ENCODE data around the gene TRIM14. TPM values are rescaled to one million over a fixed set of nuclear protein-coding genes. Genes with fewer than 3 reads are reported as not detected.
A peak's percentile ranks its signal among the peaks of the same experiment; 100 is the strongest.
"Not testable (repeated sequence)": the region's sequence is repeated elsewhere in the genome, so short reads cannot be mapped to it uniquely, and the experiment has no call there.

Gene TRIM14
- total RNA-seq, 1 donor from 2014 or later, result 41.5 TPM

DNA sequence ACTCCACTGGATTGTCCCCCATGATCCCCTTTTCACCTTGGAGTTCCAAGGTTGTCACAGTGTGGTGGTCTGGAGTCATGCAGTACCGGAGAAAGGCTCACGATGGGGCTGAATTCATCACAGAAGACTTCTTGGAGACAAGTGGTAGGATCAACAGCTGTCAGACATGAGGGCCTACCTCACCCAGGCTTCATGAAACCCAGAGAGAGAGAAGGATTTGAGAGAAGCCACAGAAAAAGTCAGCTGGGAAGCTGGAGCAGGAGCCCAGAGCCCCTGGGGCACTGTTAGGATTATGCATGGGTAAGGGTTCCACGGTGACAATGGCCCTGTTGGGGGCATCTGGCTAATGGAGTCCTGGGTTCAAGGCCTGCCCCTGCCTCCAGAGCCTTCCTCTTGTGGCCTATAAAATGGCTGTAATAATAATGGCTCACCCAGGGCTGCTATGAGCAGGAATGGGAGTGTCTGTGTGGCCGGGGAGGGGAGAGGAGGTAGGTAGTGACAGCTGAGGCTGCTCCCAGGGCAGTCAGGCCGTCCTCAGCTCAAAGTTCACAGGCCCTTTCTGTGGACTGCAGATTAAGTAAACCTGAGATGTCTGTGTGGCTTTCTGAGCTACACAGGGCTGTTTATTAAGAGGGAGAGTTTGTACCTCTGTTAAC lies 910 bp downstream of the TRIM14 start:
- peak; percentile 33 for DNase-seq (ENCODE audit: low spot score)
- Mint-ChIP-seq H3K27ac (peak overlapping the region; percentile 92), H3K4me3 (ENCODE audit: low read depth) (peak overlapping the region; percentile 82), H3K27me3 (ENCODE audit: low read depth) (no peaks in the 10 kb centered on the region), H3K9me3 (no peaks in the 10 kb centered on the region), H3K36me3 (ENCODE audit: low read depth) (peaks cover 24% of the 10 kb centered on the region), H3K4me1 (ENCODE audit: low read depth) (peaks cover 37% of the 10 kb centered on the region)
- intact Hi-C loops (cut with micrococcal nuclease), result loop anchor here (2.0 kb wide), 3 partner anchors 15 to 145 kb away; no protein-coding TSS in a partner anchor

DNA sequence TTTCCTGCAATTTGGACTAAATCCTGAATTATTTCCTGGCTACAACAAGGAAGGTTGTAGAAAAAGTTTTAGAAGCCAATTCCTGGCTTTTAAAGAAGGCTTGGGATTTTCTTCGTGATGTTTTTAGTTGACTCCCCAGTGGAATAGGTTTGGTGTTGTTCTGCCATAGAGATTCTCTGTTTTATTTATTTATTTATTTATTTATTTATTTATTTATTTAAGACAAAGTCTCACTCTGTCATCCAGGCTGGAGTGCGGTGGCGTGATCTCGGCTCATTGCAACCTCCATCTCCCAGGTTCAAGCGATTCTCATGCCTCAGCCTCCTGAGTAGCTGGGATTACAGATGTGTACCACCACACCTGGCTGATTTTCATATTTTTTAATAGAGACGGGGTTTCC lies 1.9 kb downstream of the TRIM14 start:
- H3K4me3 Mint-ChIP-seq (ENCODE audit: low read depth); H3K27me3 Mint-ChIP-seq (ENCODE audit: low read depth); H3K27ac Mint-ChIP-seq; DNase-seq (ENCODE audit: low spot score); H3K9me3 Mint-ChIP-seq; intact Hi-C loops (cut with micrococcal nuclease): not testable (repeated sequence)
- peaks cover 27% of the 10 kb centered on the region for H3K36me3 Mint-ChIP-seq (ENCODE audit: low read depth)
- H3K4me1 Mint-ChIP-seq (ENCODE audit: low read depth), result peaks cover 39% of the 10 kb centered on the region

DNA sequence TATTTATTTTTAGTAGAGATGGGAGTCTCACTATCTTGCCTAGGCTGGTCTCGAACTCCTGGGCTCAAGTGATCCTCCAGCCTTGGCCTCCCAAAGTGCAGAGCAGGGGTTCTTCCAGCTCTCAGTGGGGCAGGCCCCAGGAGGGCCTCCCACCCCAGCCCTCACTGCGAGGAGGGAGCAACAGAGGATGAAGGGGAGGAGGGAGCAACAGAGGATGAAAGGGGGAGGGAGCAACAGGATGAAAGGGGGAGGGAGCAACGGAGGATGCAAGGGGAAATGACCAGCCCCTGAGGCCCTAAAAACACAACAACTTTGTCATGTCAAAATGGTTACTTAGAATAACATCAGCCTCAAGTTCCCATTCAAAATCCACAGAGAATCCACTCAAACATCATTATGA lies 10.0 kb downstream of the TRIM14 start:
- H3K4me1 Mint-ChIP-seq (ENCODE audit: low read depth), result peaks cover 60% of the 10 kb centered on the region
- no peak for DNase-seq (ENCODE audit: low spot score)
- no peaks in the 10 kb centered on the region for H3K27me3 Mint-ChIP-seq (ENCODE audit: low read depth)
- H3K4me3 Mint-ChIP-seq (ENCODE audit: low read depth), result no peak overlapping the region
- H3K9me3 Mint-ChIP-seq, result peaks cover 6% of the 10 kb centered on the region
- H3K27ac Mint-ChIP-seq, result peak overlapping the region; percentile 93
- peaks cover 70% of the 10 kb centered on the region for H3K36me3 Mint-ChIP-seq (ENCODE audit: low read depth)
- intact Hi-C loops (cut with micrococcal nuclease), result loop anchor here (10.0 kb wide), 1 partner anchor 184 kb away; the partner anchor contains the start of gene TRMO

DNA sequence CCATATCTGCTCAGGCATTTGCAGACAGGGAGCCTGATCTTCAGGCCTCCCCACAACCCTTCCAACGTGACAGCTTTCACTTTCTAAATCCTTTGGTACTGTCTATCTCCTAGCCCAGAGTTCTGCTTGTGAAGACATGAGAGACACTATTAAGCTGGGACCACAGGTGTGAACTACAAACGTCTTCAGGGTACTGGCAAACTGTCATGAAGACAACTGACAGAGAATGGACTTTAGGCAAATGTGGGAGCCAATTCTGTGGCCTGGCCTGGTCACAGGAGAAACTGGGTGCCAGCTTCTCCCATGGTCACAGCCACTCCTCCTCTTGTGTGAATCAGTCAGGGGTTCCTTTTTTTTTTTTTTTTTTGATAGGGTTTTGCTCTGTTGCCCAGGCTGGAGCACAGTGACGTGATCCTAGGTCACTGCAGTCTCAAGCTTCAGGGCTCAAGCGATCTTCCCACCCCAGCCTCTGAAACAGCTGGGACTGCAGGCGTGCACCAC lies 10.4 kb downstream of the TRIM14 start:
- peak; percentile 48 for DNase-seq (ENCODE audit: low spot score)
- Mint-ChIP-seq H3K27ac (peak overlapping the region; percentile 93), H3K9me3 (peaks cover 6% of the 10 kb centered on the region), H3K4me3 (ENCODE audit: low read depth) (peak overlapping the region; percentile 27), H3K36me3 (ENCODE audit: low read depth) (peaks cover 74% of the 10 kb centered on the region), H3K4me1 (ENCODE audit: low read depth) (peaks cover 63% of the 10 kb centered on the region), H3K27me3 (ENCODE audit: low read depth) (no peaks in the 10 kb centered on the region)
- intact Hi-C loops (cut with micrococcal nuclease), result loop anchor here (10.0 kb wide), 1 partner anchor 184 kb away; the partner anchor contains the start of gene TRMO

DNA sequence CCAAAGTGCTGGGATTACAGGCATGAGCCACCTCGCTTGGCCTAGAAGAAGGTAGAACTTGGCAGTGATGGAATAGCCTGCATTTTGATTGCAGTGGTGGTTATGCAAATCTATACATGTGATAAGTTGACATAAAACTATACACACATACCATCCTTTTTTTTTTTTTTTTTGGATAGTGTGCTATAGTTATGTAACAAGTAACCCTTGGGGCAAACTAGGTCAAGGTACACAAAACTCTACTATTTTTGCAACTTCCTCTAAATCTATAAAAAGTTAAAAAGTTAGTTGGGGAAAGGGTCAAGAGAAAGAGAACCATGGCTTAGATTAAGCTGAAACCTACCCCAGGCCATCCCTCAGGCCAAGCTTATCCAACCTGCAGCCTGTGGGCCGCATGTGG lies 11.1 kb downstream of the TRIM14 start:
- no peak for DNase-seq (ENCODE audit: low spot score)
- Mint-ChIP-seq H3K27ac (peak overlapping the region; percentile 93), H3K4me1 (ENCODE audit: low read depth) (peaks cover 66% of the 10 kb centered on the region), H3K9me3 (peaks cover 6% of the 10 kb centered on the region), H3K4me3 (ENCODE audit: low read depth) (no peak overlapping the region), H3K27me3 (ENCODE audit: low read depth) (no peaks in the 10 kb centered on the region), H3K36me3 (ENCODE audit: low read depth) (peaks cover 74% of the 10 kb centered on the region)
- intact Hi-C loops (cut with micrococcal nuclease), result loop anchor here (10.0 kb wide), 1 partner anchor 183 kb away; the partner anchor contains the start of gene TRMO

DNA sequence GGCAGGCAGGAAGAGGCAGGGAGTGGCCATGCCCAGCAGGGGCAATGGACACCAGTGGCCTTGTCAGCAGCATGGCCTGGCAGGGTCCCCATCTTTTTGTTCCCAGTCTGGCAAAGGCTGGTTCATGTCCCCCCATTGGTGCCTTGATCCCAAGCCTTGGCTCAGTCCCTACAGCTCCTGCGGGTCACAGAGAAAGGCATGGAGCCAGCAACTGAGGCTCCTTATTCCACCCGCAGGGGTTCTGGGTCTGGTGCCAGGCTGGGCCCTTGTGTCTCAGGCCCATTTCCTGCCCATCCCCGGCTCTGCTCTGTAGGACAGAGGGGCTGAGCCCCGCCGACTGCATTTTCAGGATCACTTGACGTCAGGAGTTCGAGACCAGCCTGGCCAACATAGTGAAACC lies 14.0 kb downstream of the TRIM14 start:
- Mint-ChIP-seq H3K27ac (peak overlapping the region; percentile 89), H3K4me1 (ENCODE audit: low read depth) (peaks cover 74% of the 10 kb centered on the region), H3K36me3 (ENCODE audit: low read depth) (peaks cover 70% of the 10 kb centered on the region), H3K27me3 (ENCODE audit: low read depth) (no peaks in the 10 kb centered on the region), H3K9me3 (peaks cover 6% of the 10 kb centered on the region), H3K4me3 (ENCODE audit: low read depth) (no peak overlapping the region)
- intact Hi-C loops (cut with micrococcal nuclease), result loop anchor here (10.0 kb wide), 1 partner anchor 180 kb away; the partner anchor contains the start of gene TRMO
- no peak for DNase-seq (ENCODE audit: low spot score)

DNA sequence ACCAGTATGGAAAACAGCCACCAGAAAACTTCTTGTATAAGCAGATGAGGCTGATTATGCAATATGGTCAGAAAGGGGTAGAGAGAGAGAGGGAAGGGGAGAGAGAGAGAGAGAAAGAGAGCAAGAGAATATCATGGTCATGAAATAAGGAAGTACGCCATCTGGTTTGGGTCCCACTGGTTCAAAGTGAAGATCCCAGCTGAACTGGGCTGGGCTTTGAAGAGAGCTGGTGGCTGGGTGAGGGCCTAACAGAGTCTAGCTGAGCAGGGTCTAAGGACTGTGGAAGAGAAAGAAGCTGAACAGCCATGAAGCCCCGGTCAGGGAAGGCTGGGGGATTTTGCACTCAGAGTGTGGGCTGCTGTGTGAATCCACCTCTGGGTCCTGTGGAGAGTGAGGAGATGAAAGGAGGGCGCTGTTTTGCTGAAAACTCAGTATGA lies 14.6 kb downstream of the TRIM14 start:
- H3K36me3 Mint-ChIP-seq (ENCODE audit: low read depth), result peaks cover 69% of the 10 kb centered on the region
- H3K4me3 Mint-ChIP-seq (ENCODE audit: low read depth), result peak overlapping the region; percentile 50
- H3K27me3 Mint-ChIP-seq (ENCODE audit: low read depth), result no peaks in the 10 kb centered on the region
- H3K9me3 Mint-ChIP-seq, result peaks cover 6% of the 10 kb centered on the region
- DNase-seq (ENCODE audit: low spot score), result no peak
- peaks cover 75% of the 10 kb centered on the region for H3K4me1 Mint-ChIP-seq (ENCODE audit: low read depth)
- intact Hi-C loops (cut with micrococcal nuclease), result loop anchor here (5.0 to 10.0 kb wide), 4 partner anchors 47 to 180 kb away; partner anchors contain the start of genes ANP32B, NANS, TBC1D2 and TRMO
- peak overlapping the region; percentile 89 for H3K27ac Mint-ChIP-seq

DNA sequence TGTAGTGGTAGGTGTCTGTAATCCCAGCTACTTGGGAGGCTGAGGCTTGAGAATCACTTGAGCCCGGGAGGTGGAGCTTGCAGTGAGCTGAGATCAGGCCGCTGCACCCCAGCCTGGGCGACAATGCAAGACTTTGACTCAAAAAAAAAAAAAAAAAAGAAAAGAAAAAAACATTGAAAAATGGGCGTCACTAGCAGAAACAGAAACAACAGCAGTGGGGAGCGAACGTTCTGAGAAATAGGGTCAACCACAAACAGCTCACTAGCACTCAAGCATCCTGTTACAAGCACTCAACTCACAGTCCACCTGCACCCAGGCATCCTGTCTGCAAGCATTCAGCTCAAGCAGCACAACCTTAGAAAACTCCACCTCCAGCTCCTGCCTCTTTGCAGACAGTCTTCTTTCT lies 17.2 kb downstream of the TRIM14 start:
- Mint-ChIP-seq H3K27ac (peak overlapping the region; percentile 97), H3K36me3 (ENCODE audit: low read depth) (peaks cover 62% of the 10 kb centered on the region), H3K4me1 (ENCODE audit: low read depth) (peaks cover 67% of the 10 kb centered on the region), H3K9me3 (peaks cover 6% of the 10 kb centered on the region), H3K27me3 (ENCODE audit: low read depth) (no peaks in the 10 kb centered on the region), H3K4me3 (ENCODE audit: low read depth) (peak overlapping the region; percentile 74)
- DNase-seq (ENCODE audit: low spot score), result peak; percentile 84
- intact Hi-C loops (cut with micrococcal nuclease), result loop anchor here (2.0 to 10.0 kb wide), 6 partner anchors 17 to 177 kb away; partner anchors contain the start of genes ANP32B, NANS, TBC1D2 and TRIM14

DNA sequence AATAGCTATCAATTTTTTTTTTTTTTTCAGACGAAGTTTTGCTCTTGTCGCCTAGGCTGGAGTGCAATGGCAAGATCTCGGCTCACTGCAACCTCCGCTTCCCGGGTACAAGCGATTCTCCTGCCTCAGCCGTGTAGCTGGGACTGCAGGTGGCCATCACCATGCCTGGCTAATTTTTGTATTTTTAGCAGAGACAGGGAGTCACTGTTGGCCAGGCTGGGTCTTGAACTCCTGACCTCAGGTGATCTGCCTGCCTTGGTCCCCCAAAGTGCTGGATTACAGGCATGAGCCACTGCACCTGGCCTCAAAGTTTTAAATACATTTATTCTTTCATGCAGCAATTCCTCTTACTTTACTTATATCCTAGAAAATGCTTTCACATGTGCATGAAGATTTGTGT lies 17.6 kb downstream of the TRIM14 start:
- intact Hi-C loops (cut with micrococcal nuclease), result loop anchor here (5.0 to 10.0 kb wide), 4 partner anchors 44 to 177 kb away; partner anchors contain the start of genes ANP32B, NANS, TBC1D2 and TRMO

DNA sequence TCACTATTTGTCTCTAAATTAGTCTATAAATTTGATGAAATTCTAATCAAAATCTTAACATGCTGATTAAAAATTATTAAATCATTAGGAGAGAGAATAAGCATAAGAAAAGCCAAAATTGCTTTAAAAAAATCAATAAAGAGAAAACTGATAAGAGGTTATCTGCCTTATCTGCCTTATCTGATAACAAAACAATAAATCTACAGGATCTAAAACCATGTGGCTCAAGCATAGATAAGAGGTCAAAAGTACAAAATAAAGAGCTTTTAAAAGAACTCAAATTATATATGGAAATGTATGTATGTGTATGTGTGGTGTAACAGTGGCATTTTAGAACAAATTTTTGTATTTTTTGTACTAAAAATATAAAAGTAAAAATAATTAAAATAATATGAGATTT lies 18.6 kb downstream of the TRIM14 start:
- intact Hi-C loops (cut with micrococcal nuclease), result loop anchor here (5.0 to 10.0 kb wide), 4 partner anchors 43 to 176 kb away; partner anchors contain the start of genes ANP32B, NANS, TBC1D2 and TRMO
- H3K9me3 Mint-ChIP-seq, result no peaks in the 10 kb centered on the region
- peaks cover 59% of the 10 kb centered on the region for H3K4me1 Mint-ChIP-seq (ENCODE audit: low read depth)
- DNase-seq (ENCODE audit: low spot score), result no peak
- H3K27me3 Mint-ChIP-seq (ENCODE audit: low read depth), result no peaks in the 10 kb centered on the region
- no peak overlapping the region for H3K4me3 Mint-ChIP-seq (ENCODE audit: low read depth)
- peak overlapping the region; percentile 94 for H3K27ac Mint-ChIP-seq
- peaks cover 61% of the 10 kb centered on the region for H3K36me3 Mint-ChIP-seq (ENCODE audit: low read depth)

More for the DNA sequence above, 17.6 kb downstream of the TRIM14 start:
- H3K9me3 Mint-ChIP-seq, result peaks cover 6% of the 10 kb centered on the region
- H3K27me3 Mint-ChIP-seq (ENCODE audit: low read depth), result no peaks in the 10 kb centered on the region
- peaks cover 66% of the 10 kb centered on the region for H3K4me1 Mint-ChIP-seq (ENCODE audit: low read depth)
- H3K27ac Mint-ChIP-seq, result peak overlapping the region; percentile 97
- peak overlapping the region; percentile 74 for H3K4me3 Mint-ChIP-seq (ENCODE audit: low read depth)
- peaks cover 62% of the 10 kb centered on the region for H3K36me3 Mint-ChIP-seq (ENCODE audit: low read depth)
- DNase-seq (ENCODE audit: low spot score), result no peak

DNA sequence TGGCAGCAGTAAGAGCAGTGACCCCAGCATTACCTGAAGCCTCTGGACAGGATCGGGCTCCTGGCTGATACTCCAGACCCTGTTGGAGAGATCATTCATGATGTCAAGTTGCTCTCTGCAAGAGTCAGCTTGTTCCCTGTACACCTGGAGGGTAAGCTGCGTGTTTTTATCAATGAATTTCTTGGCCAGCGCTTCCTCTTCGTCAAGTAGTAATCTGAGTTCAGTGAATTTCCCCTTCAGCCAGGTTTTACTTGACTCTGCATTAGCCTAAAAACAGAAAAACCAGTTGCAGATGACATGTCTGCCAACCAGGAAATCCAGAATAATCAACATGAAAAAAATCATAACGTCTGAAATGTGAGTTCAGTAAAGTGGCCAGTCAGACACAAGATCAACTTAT lies 19.1 kb downstream of the TRIM14 start:
- peak overlapping the region; percentile 94 for H3K27ac Mint-ChIP-seq
- no peak for DNase-seq (ENCODE audit: low spot score)
- H3K4me1 Mint-ChIP-seq (ENCODE audit: low read depth), result peaks cover 57% of the 10 kb centered on the region
- peak overlapping the region; percentile 57 for H3K4me3 Mint-ChIP-seq (ENCODE audit: low read depth)
- no peaks in the 10 kb centered on the region for H3K9me3 Mint-ChIP-seq
- intact Hi-C loops (cut with micrococcal nuclease), result loop anchor here (5.0 to 10.0 kb wide), 4 partner anchors 43 to 175 kb away; partner anchors contain the start of genes ANP32B, NANS, TBC1D2 and TRMO
- H3K36me3 Mint-ChIP-seq (ENCODE audit: low read depth), result peaks cover 63% of the 10 kb centered on the region
- H3K27me3 Mint-ChIP-seq (ENCODE audit: low read depth), result no peaks in the 10 kb centered on the region

DNA sequence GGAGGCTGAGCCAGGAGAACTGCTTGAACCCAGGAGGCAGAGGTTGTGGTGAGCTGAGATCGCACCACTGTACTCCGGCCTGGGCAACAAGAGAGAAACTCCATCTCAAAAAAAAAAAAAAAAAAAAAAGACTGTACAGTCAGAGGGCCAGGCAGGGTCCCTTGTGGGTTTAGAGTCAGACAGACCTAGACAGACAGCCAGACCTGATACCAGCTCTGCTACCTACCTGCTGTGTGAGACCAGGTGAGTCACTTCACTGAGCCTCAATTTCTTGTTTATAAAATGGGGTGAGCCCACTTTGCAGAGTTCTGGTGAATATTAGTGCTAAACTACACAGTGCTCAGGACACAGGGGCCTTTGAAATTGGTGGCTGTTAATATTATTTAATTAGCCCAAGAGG lies 19.7 kb downstream of the TRIM14 start:
- intact Hi-C loops (cut with micrococcal nuclease), result no loop called here
- Mint-ChIP-seq H3K4me3 (ENCODE audit: low read depth) (no peak overlapping the region), H3K27ac (no peak overlapping the region), H3K27me3 (ENCODE audit: low read depth) (no peaks in the 10 kb centered on the region), H3K4me1 (ENCODE audit: low read depth) (peaks cover 54% of the 10 kb centered on the region), H3K9me3 (no peaks in the 10 kb centered on the region), H3K36me3 (ENCODE audit: low read depth) (peaks cover 63% of the 10 kb centered on the region)
- no peak for DNase-seq (ENCODE audit: low spot score)

DNA sequence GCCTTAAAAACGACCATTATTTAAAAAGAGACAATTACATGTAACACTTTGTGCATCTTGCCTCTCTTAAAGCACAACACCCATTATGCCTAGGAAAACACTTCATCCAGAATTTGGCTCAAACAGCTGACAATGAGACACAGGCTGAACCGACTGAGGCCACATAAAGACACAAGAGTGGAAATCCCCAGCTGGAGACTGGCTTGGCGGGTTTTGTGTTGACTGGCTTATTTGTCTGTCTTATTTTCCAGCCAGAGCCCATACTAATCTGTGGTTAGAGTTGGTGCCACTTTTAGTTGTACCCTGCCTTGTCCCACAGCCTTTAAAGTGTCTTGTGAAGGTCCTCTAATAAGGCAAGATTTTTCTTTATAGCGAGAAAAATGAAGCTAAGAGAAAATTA lies 21.2 kb downstream of the TRIM14 start:
- H3K4me1 Mint-ChIP-seq (ENCODE audit: low read depth), result peaks cover 52% of the 10 kb centered on the region
- peaks cover 65% of the 10 kb centered on the region for H3K36me3 Mint-ChIP-seq (ENCODE audit: low read depth)
- intact Hi-C loops (cut with micrococcal nuclease), result no loop called here
- DNase-seq (ENCODE audit: low spot score), result no peak
- no peaks in the 10 kb centered on the region for H3K27me3 Mint-ChIP-seq (ENCODE audit: low read depth)
- no peaks in the 10 kb centered on the region for H3K9me3 Mint-ChIP-seq
- H3K27ac Mint-ChIP-seq, result peak overlapping the region; percentile 76
- H3K4me3 Mint-ChIP-seq (ENCODE audit: low read depth), result no peak overlapping the region

Data from activated T-helper 2 cell treated with anti-CD3 and anti-CD28 coated beads, Interferon-gamma antibody, Interleukin-2, Interleukin-4, amounts not matched to agents 10 μg/mL and 5 μg/mL and 100 μg/mL, durations not matched to agents 14 hours and 24 hours and 36 hours (primary cell).